ENCODE results near the gene CCL25. TPM values are rescaled to one million over a fixed set of nuclear protein-coding genes. Genes with fewer than 3 reads are reported as not detected.

Gene CCL25
- total and polyA plus RNA-seq, 2 experiments from 2014 or later: 0.52 to 0.73 TPM

DNA sequence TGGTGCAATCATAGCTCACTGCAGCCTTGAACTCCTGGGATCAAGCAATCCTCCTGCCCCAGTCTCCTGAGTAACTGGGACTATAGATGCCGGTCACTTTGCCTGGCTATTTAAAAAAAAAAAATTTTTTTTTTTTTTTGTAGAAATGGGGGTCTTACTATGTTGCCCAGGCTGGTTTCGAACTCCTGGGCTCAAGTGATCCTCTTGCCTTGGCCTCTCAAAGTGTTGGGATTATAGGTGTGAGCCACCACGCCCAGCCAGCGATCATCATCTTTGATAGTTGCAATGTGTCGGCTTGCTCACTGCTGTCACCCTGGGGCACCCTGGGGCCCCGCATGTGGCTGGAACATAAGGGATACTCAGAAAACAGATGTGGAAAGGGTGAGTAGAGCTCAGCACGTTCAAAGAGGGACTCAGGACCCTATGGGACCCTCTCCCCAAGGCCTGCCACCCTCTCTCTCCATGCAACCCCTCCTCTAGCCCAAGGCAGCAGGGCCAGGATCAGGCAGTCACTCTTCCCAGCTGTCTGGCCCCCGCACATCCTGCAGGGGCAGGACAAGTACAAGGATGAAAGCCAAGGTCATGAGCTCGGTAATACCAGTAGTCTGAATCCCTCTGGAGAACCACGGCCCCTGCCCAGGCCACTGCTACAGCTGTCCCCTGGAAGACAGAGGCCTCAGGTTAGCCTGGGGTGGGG is 6.5 kb upstream of the CCL25 start (continued):
- TF ChIP-seq, protein P1, sequence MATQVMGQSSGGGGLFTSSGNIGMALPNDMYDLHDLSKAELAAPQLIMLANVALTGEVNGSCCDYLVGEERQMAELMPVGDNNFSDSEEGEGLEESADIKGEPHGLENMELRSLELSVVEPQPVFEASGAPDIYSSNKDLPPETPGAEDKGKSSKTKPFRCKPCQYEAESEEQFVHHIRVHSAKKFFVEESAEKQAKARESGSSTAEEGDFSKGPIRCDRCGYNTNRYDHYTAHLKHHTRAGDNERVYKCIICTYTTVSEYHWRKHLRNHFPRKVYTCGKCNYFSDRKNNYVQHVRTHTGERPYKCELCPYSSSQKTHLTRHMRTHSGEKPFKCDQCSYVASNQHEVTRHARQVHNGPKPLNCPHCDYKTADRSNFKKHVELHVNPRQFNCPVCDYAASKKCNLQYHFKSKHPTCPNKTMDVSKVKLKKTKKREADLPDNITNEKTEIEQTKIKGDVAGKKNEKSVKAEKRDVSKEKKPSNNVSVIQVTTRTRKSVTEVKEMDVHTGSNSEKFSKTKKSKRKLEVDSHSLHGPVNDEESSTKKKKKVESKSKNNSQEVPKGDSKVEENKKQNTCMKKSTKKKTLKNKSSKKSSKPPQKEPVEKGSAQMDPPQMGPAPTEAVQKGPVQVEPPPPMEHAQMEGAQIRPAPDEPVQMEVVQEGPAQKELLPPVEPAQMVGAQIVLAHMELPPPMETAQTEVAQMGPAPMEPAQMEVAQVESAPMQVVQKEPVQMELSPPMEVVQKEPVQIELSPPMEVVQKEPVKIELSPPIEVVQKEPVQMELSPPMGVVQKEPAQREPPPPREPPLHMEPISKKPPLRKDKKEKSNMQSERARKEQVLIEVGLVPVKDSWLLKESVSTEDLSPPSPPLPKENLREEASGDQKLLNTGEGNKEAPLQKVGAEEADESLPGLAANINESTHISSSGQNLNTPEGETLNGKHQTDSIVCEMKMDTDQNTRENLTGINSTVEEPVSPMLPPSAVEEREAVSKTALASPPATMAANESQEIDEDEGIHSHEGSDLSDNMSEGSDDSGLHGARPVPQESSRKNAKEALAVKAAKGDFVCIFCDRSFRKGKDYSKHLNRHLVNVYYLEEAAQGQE (IDR thresholded peaks at IDR 0.05; ENCODE audit: unreplicated experiment): no peak

DNA sequence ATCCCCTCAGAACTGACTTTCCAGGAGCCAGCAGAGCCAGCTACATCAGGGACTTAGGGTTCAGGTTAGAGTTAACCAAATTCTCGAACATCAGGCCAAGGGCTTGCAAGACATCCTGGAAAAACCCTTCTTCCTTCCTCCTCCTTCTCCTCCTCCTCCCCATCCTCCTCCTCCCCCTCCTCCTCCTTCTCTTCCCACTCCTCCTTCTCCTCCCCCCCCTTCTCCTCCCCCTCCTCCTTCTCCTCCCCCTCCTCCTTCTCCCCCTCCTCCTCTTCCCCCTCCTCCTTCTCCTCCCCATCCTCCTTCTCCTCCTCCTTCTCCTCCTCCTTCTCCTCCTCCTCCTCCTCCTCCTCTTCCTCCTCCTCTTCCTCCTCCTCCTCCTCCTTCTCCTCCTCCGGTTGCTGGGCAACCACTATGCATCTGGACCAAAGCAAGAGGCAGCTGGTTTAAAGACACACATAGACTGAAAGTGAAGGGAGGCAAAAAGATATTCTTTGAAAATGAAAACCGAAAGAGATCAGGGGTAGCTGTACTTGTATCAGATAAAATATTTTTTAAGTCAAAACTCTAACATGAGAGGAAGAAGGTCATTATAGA is 5.9 kb upstream of the CCL25 start:
- H3K27ac ChIP-seq (ENCODE audit: low read depth): no peak overlapping the region
- H3K9me2 ChIP-seq (ENCODE audit: insufficient read depth): no peaks in the 10 kb centered on the region
- H3K36me3 Mint-ChIP-seq (ENCODE audit: low read depth): no peaks in the 10 kb centered on the region
- H3K4me3 ChIP-seq: no peak overlapping the region
- H3K27me3 Mint-ChIP-seq (ENCODE audit: insufficient read depth, low read depth, poor library complexity): peaks cover 18% of the 10 kb centered on the region
- H3K9me3 Mint-ChIP-seq: no peaks in the 10 kb centered on the region
- no peak overlapping the region for H2AFZ ChIP-seq
- DNase-seq (ENCODE audit: low spot score) (no peak), ATAC-seq (no peak)
- no peaks in the 10 kb centered on the region; the same call in 2 of the 3 replicates for H3K4me1 Mint-ChIP-seq
- 0 out of 2 replicates have a peak, but pooled peaks cover 3% of the 10 kb centered on the region for H3F3A ChIP-seq (replicated peaks; ENCODE audit: low read depth)
- peaks cover 1% of the 10 kb centered on the region; the same call in 1 of the 2 replicates for H3K4me1 ChIP-seq (ENCODE audit: insufficient read depth)
- no peaks in the 10 kb centered on the region for H4K20me1 ChIP-seq (replicated peaks; ENCODE audit: insufficient read depth)
- peaks cover 5% of the 10 kb centered on the region; the same call in 1 of the 2 replicates for H3K27me3 ChIP-seq (ENCODE audit: insufficient read depth)
- no peak for TF ChIP-seq ZNF114 (CRISPR knock-in tag; IDR thresholded peaks at IDR 0.05)
- no peak for TF ChIP-seq NANOG (IDR thresholded peaks at IDR 0.05; ENCODE audit: borderline replicate concordance)
- TF ChIP-seq EZH2phosphoT487 (IDR thresholded peaks at IDR 0.05; ENCODE audit: unreplicated experiment): no peak
- no peak for TF ChIP-seq EZH2 (IDR thresholded peaks at IDR 0.05; ENCODE audit: low read depth, unreplicated experiment)
- no peak for TF ChIP-seq ZNF331 (CRISPR knock-in tag; IDR thresholded peaks at IDR 0.05; ENCODE audit: low read depth)
- TF ChIP-seq CREB1 (CRISPR knock-in tag; IDR thresholded peaks at IDR 0.05; ENCODE audit: low read depth): no peak
- TF ChIP-seq, protein P2, sequence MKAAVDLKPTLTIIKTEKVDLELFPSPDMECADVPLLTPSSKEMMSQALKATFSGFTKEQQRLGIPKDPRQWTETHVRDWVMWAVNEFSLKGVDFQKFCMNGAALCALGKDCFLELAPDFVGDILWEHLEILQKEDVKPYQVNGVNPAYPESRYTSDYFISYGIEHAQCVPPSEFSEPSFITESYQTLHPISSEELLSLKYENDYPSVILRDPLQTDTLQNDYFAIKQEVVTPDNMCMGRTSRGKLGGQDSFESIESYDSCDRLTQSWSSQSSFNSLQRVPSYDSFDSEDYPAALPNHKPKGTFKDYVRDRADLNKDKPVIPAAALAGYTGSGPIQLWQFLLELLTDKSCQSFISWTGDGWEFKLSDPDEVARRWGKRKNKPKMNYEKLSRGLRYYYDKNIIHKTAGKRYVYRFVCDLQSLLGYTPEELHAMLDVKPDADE (IDR thresholded peaks at IDR 0.05): no peak
- no peak for TF ChIP-seq JUNB (IDR thresholded peaks at IDR 0.05; ENCODE audit: unreplicated experiment)
- no peak for TF ChIP-seq POLR2AphosphoS5 (IDR thresholded peaks at IDR 0.05; ENCODE audit: low read depth)
- no peak overlapping the region for H3K27ac Mint-ChIP-seq
- no peaks in the 10 kb centered on the region for H3K36me3 ChIP-seq (ENCODE audit: insufficient read depth)
- no peaks in the 10 kb centered on the region for H3K79me2 ChIP-seq (replicated peaks; ENCODE audit: insufficient read depth)
- no peak overlapping the region for H3K4me2 ChIP-seq
- no peak overlapping the region for H3K4me3 Mint-ChIP-seq
